Measurements from ENCODE around the gene LSP1. TPM values are rescaled to one million over a fixed set of nuclear protein-coding genes. Genes with fewer than 3 reads are reported as not detected.

LSP1 gene
- total and polyA plus RNA-seq, 7 donors, result 8.7 to 80.2 (median 32.7) TPM

DNA sequence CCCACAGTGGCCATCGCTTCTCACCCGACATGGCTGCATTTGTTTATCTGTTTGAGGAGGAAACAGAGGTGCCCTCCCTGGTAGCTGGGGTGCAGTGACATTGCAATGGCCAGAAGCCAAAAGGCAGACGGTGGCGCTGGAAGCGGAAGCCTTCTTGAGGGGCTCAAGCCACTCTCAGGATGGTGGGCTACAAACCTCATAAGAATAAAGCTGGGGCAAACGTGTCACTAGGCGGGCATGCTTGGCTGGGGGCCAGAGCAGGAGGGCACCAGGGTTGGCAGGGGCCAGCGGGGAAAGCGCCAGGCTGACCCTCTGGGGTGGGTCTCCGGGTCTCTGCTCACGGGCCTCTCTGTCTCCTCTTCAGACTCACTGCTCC, 79.2 kb downstream of the LSP1 start:
- intact Hi-C loops (cut with DNase I), result no loop called here
- Histone ChIP-seq H3K27me3 (no peaks in the 10 kb centered on the region), H3K4me3 (no peak overlapping the region), H3K27ac (peak overlapping the region in 2 of 4 donors; percentile 28 to 38), H3K36me3 (no peaks in the 10 kb centered on the region), H3K9me3 (no peaks in the 10 kb centered on the region), H3K4me1 (no peaks in the 10 kb centered on the region)
- DNase-seq, result no peak
- no peak for TF ChIP-seq POLR2A (IDR thresholded peaks at IDR 0.05)
- TF ChIP-seq POLR2AphosphoS5 (IDR thresholded peaks at IDR 0.05), result no peak
- TF ChIP-seq, protein P1, sequence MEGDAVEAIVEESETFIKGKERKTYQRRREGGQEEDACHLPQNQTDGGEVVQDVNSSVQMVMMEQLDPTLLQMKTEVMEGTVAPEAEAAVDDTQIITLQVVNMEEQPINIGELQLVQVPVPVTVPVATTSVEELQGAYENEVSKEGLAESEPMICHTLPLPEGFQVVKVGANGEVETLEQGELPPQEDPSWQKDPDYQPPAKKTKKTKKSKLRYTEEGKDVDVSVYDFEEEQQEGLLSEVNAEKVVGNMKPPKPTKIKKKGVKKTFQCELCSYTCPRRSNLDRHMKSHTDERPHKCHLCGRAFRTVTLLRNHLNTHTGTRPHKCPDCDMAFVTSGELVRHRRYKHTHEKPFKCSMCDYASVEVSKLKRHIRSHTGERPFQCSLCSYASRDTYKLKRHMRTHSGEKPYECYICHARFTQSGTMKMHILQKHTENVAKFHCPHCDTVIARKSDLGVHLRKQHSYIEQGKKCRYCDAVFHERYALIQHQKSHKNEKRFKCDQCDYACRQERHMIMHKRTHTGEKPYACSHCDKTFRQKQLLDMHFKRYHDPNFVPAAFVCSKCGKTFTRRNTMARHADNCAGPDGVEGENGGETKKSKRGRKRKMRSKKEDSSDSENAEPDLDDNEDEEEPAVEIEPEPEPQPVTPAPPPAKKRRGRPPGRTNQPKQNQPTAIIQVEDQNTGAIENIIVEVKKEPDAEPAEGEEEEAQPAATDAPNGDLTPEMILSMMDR (IDR thresholded peaks at IDR 0.05), result no peak
- TF ChIP-seq EP300 (IDR thresholded peaks at IDR 0.05), result no peak
- WGBS, 2 donors, result 73 to 79% methylated on average over 11 of the region's 11 CpGs

DNA sequence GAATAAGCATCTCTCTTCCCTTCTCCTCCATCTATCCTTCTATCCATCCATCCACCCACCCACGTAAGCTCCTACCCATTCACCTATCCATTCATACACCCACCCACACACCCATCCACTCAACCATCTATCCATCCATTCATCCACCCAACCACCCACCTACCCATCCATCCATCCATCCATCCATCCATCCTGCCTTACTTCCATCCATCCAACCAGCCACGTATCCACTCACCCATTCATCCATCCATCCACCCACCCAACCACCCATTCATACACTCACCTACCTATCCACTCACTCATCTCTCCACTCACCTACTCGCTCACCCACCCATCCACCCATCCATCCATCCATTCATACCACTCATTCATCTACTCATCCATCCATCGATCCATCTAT, 79.8 kb downstream of the LSP1 start:
- Histone ChIP-seq H3K4me3 (no peak overlapping the region), H3K4me1 (no peaks in the 10 kb centered on the region), H3K9me3 (no peaks in the 10 kb centered on the region), H3K27me3 (no peaks in the 10 kb centered on the region), H3K27ac (no peak overlapping the region), H3K36me3 (no peaks in the 10 kb centered on the region)
- intact Hi-C loops (cut with DNase I), result no loop called here
- no peak for DNase-seq
- TF ChIP-seq POLR2A (IDR thresholded peaks at IDR 0.05) (no peak), POLR2AphosphoS5 (IDR thresholded peaks at IDR 0.05) (no peak), EP300 (IDR thresholded peaks at IDR 0.05) (no peak)
- TF ChIP-seq, protein P1 (IDR thresholded peaks at IDR 0.05), result no peak
- WGBS, 2 donors, result 93 to 97% methylated on average over 4 of the region's 4 CpGs

DNA sequence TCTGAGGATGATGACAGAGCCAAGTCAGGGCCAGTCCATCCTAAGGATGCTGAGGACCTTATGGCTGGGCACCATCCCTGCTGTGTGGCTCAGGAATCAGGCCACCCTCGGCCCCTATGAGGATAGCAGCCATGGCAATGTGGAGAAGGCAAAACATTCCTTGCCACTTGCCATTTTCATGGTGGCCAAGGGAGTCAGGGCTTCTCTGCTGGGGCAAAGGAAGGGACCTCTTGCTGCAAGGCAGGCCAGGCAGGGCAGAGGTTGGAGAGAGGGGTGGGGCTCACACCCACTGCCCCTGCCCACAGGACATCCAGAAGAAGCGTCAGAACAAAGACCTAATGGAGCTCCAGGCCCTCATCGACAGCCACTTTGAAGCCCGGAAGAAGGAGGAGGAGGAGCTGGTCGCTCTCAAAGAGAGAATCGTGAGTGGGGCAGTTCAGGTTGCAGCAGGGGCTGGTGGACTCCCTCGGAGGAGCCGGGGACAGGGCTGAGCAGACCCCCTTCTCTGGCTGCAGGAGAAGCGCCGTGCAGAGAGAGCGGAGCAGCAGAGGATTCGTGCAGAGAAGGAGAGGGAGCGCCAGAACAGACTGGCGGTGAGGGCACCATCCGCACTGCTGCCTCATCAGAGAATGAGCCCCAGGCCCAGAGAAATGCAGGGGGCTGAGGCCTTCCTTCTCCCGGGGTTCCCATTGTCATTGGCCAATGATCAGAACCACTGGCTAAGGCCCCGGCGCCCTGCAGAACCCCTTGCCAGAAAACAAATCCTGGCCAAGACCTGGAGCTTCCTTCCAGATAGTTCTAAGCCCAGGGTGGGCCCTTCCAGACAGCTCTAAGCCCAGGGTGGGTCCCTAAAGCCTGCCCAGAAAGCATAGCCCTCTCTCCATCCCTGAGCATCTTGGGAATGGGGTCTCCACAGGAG, 80.8 kb downstream of the LSP1 start:
- no peaks in the 10 kb centered on the region for H3K36me3 ChIP-seq
- H3K27ac ChIP-seq, result no peak overlapping the region
- WGBS, 2 donors, result 82 to 88% methylated on average over 18 of the region's 18 CpGs
- no peak for DNase-seq
- H3K4me1 ChIP-seq, result no peaks in the 10 kb centered on the region
- intact Hi-C loops (cut with DNase I), result loop anchor here (2.0 kb wide), 1 partner anchor 23 kb away; no protein-coding TSS in a partner anchor
- TF ChIP-seq, protein P1 (IDR thresholded peaks at IDR 0.05), result no peak
- TF ChIP-seq POLR2AphosphoS5 (IDR thresholded peaks at IDR 0.05) (no peak), POLR2A (IDR thresholded peaks at IDR 0.05) (no peak), EP300 (IDR thresholded peaks at IDR 0.05) (no peak)
- H3K9me3 ChIP-seq, result no peaks in the 10 kb centered on the region
- peaks cover 0 to 5% (median 0%) of the 10 kb centered on the region in 3 donors for H3K27me3 ChIP-seq
- H3K4me3 ChIP-seq, result no peak overlapping the region

DNA sequence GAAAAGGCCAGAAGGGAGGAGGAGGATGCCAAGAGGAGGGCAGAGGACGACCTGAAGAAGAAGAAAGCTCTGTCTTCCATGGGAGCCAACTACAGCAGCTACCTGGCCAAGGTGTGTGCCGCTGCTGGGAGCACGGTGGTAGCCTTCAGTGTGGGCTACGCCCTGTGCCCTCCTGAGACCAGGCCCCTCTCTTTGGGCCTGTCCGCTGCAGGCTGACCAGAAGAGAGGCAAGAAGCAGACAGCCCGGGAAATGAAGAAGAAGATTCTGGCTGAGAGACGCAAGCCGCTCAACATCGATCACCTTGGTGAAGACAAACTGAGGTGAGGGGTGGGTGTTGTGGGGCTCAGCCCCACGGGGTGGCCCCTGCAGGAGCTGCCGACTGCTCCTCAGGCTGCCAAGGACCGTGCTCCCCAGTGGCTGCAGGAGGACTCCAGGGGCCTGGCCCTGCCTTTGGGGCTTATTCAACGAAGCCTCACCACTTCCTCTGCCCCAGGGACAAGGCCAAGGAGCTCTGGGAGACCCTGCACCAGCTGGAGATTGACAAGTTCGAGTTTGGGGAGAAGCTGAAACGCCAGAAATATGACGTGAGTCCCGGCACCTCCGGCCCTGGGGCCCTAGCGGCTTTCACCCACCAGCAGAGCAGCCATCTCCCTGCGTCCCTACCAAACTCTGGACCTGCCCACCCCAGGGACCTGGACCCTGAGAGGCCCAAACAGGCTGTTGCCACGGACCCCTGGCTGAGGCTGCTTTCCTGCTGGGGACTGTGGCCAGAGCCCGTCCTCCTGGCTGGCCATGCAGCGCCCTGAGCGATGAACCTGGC, 81.7 kb downstream of the LSP1 start:
- intact Hi-C loops (cut with DNase I), result loop anchor here (2.0 kb wide), 1 partner anchor 24 kb away; no protein-coding TSS in a partner anchor
- Histone ChIP-seq H3K36me3 (no peaks in the 10 kb centered on the region), H3K27me3 (peaks cover 0 to 5% (median 0%) of the 10 kb centered on the region in 3 donors), H3K4me1 (peaks cover 0 to 6% (median 3%) of the 10 kb centered on the region in 4 donors), H3K27ac (no peak overlapping the region), H3K9me3 (no peaks in the 10 kb centered on the region), H3K4me3 (no peak overlapping the region)
- DNase-seq, result no peak
- TF ChIP-seq POLR2A (IDR thresholded peaks at IDR 0.05), result no peak
- TF ChIP-seq POLR2AphosphoS5 (IDR thresholded peaks at IDR 0.05), result no peak
- TF ChIP-seq, protein P1 (IDR thresholded peaks at IDR 0.05), result no peak
- TF ChIP-seq EP300 (IDR thresholded peaks at IDR 0.05), result no peak
- 62 to 80% methylated on average over 24 of the region's 24 CpGs for WGBS, 2 donors

Measured in sigmoid colon (tissue), 7 donors.